Measurements from ENCODE around the gene CACNA1E.

DNA sequence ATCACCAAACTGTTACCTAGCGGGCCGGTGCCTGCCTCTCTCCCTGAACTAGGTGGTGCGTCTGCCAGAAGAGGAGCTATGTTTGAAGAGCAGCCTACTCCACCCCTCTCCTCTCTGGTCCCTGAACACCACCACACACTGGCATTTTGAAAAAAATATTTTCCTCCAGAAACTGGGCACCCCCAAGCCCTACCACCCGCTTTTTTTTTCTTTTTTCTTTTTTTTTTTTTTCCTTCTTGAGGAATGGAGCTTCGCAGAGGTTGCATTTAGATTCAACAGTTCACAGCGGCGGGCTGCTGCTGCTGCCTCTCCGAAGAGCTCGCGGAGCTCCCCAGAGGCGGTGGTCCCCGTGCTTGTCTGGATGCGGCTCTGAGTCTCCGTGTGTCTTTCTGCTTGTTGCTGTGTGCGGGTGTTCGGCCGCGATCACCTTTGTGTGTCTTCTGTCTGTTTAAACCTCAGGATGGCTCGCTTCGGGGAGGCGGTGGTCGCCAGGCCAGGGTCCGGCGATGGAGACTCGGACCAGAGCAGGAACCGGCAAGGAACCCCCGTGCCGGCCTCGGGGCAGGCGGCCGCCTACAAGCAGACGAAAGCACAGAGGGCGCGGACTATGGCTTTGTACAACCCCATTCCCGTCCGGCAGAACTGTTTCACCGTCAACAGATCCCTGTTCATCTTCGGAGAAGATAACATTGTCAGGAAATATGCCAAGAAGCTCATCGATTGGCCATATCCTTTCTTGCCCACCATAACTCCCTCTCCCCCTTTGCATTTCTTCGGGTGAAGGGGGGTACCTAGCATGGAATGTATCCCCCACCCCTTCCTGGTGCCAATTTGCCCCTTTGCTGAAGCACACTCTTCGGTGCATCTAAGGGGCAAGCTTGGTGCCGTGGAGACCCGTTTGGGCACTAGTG, at the start of gene CACNA1E:
- TF ChIP-seq, protein P1, sequence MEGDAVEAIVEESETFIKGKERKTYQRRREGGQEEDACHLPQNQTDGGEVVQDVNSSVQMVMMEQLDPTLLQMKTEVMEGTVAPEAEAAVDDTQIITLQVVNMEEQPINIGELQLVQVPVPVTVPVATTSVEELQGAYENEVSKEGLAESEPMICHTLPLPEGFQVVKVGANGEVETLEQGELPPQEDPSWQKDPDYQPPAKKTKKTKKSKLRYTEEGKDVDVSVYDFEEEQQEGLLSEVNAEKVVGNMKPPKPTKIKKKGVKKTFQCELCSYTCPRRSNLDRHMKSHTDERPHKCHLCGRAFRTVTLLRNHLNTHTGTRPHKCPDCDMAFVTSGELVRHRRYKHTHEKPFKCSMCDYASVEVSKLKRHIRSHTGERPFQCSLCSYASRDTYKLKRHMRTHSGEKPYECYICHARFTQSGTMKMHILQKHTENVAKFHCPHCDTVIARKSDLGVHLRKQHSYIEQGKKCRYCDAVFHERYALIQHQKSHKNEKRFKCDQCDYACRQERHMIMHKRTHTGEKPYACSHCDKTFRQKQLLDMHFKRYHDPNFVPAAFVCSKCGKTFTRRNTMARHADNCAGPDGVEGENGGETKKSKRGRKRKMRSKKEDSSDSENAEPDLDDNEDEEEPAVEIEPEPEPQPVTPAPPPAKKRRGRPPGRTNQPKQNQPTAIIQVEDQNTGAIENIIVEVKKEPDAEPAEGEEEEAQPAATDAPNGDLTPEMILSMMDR (conservative IDR thresholded peaks at IDR 0.05): no peak
- no peak for TF ChIP-seq ZFX (IDR thresholded peaks at IDR 0.05)
